Measurements from ENCODE around the gene NDUFC1.
"Not testable (repeated sequence)": the region's sequence is repeated elsewhere in the genome, so short reads cannot be mapped to it uniquely, and the experiment has no call there.

Gene NDUFC1

DNA sequence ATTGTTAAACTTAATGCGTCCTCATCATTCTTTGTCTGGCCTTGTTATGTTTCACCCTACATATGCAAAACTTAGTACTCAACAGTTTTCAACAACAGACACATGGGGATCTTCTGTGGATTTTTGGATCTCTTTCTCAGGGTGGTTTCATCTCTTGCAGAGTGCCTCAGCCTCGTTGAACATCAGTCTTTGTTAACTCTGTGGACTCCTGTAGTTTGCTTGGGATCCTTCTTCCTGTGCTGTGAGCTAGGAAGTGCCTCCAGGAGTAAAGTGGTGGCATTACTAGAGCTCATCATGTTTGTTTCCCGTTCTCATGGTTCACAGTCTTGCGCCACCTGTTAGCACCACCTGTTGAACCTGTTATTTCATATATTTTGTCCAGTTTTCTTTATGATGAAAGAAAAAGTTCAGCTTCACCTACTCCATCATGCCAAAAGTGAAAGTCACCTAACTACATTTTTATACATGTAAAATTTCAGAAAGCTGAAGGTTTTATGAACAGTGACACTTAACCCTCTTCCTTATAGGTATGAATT is 27.5 kb upstream of the NDUFC1 start:
- no peak overlapping the region for H3K27ac ChIP-seq (ENCODE audit: low read depth, low read length)
- no peak overlapping the region for H2AK5ac ChIP-seq (ENCODE audit: low read length)
- DNase-seq: peak; percentile 27
- H3K9ac ChIP-seq (ENCODE audit: low read length): no peak overlapping the region
- peaks cover 52% of the 10 kb centered on the region for H3K79me2 ChIP-seq (ENCODE audit: control insufficient read depth, insufficient read depth, low read length)
- H2BK5ac ChIP-seq (ENCODE audit: low read length): no peak overlapping the region
- H2BK15ac ChIP-seq (replicated peaks; ENCODE audit: low read depth): no peak overlapping the region
- no peak overlapping the region for H4K5ac ChIP-seq (ENCODE audit: low read length)
- no peaks in the 10 kb centered on the region for H3K27me3 ChIP-seq (ENCODE audit: insufficient read depth, low read length, poor library complexity)
- no peak overlapping the region for H3K4me3 ChIP-seq (ENCODE audit: low read length)
- no CpG with 5 or more reads among the region's 4 CpGs for WGBS (ENCODE audit: extremely low coverage, insufficient coverage, low lambda C conversion rate)
- H3K4me2 ChIP-seq (ENCODE audit: low read length): no peak overlapping the region
- H4K8ac ChIP-seq (ENCODE audit: low read depth, low read length): no peak overlapping the region
- H3K36me3 ChIP-seq (ENCODE audit: control insufficient read depth, insufficient read depth, low read length): no peaks in the 10 kb centered on the region
- no peak overlapping the region for H3K18ac ChIP-seq (ENCODE audit: low read length)
- H3K23ac ChIP-seq (ENCODE audit: low read length): peak overlapping the region; percentile 35
- H3K79me1 ChIP-seq (ENCODE audit: low read length): peaks cover 9% of the 10 kb centered on the region
- no peak overlapping the region for H3K4ac ChIP-seq (ENCODE audit: low read depth, low read length)
- no peak overlapping the region for H2BK120ac ChIP-seq (ENCODE audit: low read depth, low read length)
- H3K56ac ChIP-seq (ENCODE audit: low read length): no peak overlapping the region
- H3K4me1 ChIP-seq (ENCODE audit: control insufficient read depth, low read depth, low read length): no peaks in the 10 kb centered on the region

DNA sequence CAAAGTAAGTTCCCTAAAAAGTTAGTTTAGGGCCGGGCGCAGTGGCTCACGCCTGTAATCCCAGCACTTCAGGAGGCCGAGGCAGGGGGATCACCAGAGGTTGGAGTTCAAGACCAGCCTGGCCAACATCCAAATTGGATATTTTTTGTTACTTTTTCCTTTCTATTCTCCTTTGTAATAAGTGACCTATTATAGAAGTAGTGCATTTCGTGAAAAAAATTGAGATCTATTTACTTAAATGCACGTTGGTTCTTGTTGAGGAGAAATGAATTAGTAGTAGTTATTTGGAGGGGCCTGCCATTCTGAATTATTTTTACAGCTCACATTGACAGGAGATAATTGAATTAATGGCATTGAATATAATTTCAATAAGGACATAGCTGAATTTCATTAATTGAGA is 22.3 kb upstream of the NDUFC1 start:
- H3K27ac ChIP-seq (ENCODE audit: low read depth, low read length): no peak overlapping the region
- no peak overlapping the region for H3K23ac ChIP-seq (ENCODE audit: low read length)
- peaks cover 3% of the 10 kb centered on the region for H3K79me1 ChIP-seq (ENCODE audit: low read length)
- no peak overlapping the region for H2BK120ac ChIP-seq (ENCODE audit: low read depth, low read length)
- H3K18ac ChIP-seq (ENCODE audit: low read length): no peak overlapping the region
- no peak overlapping the region for H2BK5ac ChIP-seq (ENCODE audit: low read length)
- no peaks in the 10 kb centered on the region for H3K36me3 ChIP-seq (ENCODE audit: control insufficient read depth, insufficient read depth, low read length)
- no peak for DNase-seq
- no peak overlapping the region for H3K4ac ChIP-seq (ENCODE audit: low read depth, low read length)
- H2AK5ac ChIP-seq (ENCODE audit: low read length): no peak overlapping the region
- no peak overlapping the region for H3K56ac ChIP-seq (ENCODE audit: low read length)
- H2BK15ac ChIP-seq (replicated peaks; ENCODE audit: low read depth): no peak overlapping the region
- H3K27me3 ChIP-seq (ENCODE audit: insufficient read depth, low read length, poor library complexity): no peaks in the 10 kb centered on the region
- H3K9ac ChIP-seq (ENCODE audit: low read length): no peak overlapping the region
- H3K4me2 ChIP-seq (ENCODE audit: low read length): no peak overlapping the region
- no peaks in the 10 kb centered on the region for H3K4me1 ChIP-seq (ENCODE audit: control insufficient read depth, low read depth, low read length)
- WGBS (ENCODE audit: extremely low coverage, insufficient coverage, low lambda C conversion rate): no CpG with 5 or more reads among the region's 6 CpGs
- no peak overlapping the region for H3K4me3 ChIP-seq (ENCODE audit: low read length)
- peaks cover 70% of the 10 kb centered on the region for H3K79me2 ChIP-seq (ENCODE audit: control insufficient read depth, insufficient read depth, low read length)
- H4K8ac ChIP-seq (ENCODE audit: low read depth, low read length): no peak overlapping the region
- no peak overlapping the region for H4K5ac ChIP-seq (ENCODE audit: low read length)

GRCh38 chr4:139322541-139322940 is 20.3 kb upstream of the NDUFC1 start:
- not testable (repeated sequence) for H4K5ac ChIP-seq (ENCODE audit: low read length); H3K27me3 ChIP-seq (ENCODE audit: insufficient read depth, low read length, poor library complexity); H2BK5ac ChIP-seq (ENCODE audit: low read length); H3K18ac ChIP-seq (ENCODE audit: low read length); H3K4ac ChIP-seq (ENCODE audit: low read depth, low read length); H2BK120ac ChIP-seq (ENCODE audit: low read depth, low read length); H3K56ac ChIP-seq (ENCODE audit: low read length); H3K4me1 ChIP-seq (ENCODE audit: control insufficient read depth, low read depth, low read length); H4K8ac ChIP-seq (ENCODE audit: low read depth, low read length); H2AK5ac ChIP-seq (ENCODE audit: low read length); H3K9ac ChIP-seq (ENCODE audit: low read length); H3K79me1 ChIP-seq (ENCODE audit: low read length); H3K36me3 ChIP-seq (ENCODE audit: control insufficient read depth, insufficient read depth, low read length); H2BK15ac ChIP-seq (replicated peaks; ENCODE audit: low read depth); H3K4me3 ChIP-seq (ENCODE audit: low read length); H3K23ac ChIP-seq (ENCODE audit: low read length); H3K4me2 ChIP-seq (ENCODE audit: low read length); H3K27ac ChIP-seq (ENCODE audit: low read depth, low read length); DNase-seq
- peaks cover 76% of the 10 kb centered on the region for H3K79me2 ChIP-seq (ENCODE audit: control insufficient read depth, insufficient read depth, low read length)
- no CpG with 5 or more reads among the region's 6 CpGs for WGBS (ENCODE audit: extremely low coverage, insufficient coverage, low lambda C conversion rate)

GRCh38 chr4:139322070-139322469 is 19.8 kb upstream of the NDUFC1 start:
- DNase-seq; H3K4me2 ChIP-seq (ENCODE audit: low read length); H4K5ac ChIP-seq (ENCODE audit: low read length); H3K9ac ChIP-seq (ENCODE audit: low read length); H4K8ac ChIP-seq (ENCODE audit: low read depth, low read length); H3K27me3 ChIP-seq (ENCODE audit: insufficient read depth, low read length, poor library complexity); H3K4ac ChIP-seq (ENCODE audit: low read depth, low read length); H3K23ac ChIP-seq (ENCODE audit: low read length); H3K18ac ChIP-seq (ENCODE audit: low read length); H2AK5ac ChIP-seq (ENCODE audit: low read length); H3K4me3 ChIP-seq (ENCODE audit: low read length); H3K36me3 ChIP-seq (ENCODE audit: control insufficient read depth, insufficient read depth, low read length); H2BK5ac ChIP-seq (ENCODE audit: low read length); H2BK15ac ChIP-seq (replicated peaks; ENCODE audit: low read depth); H3K27ac ChIP-seq (ENCODE audit: low read depth, low read length); H3K79me1 ChIP-seq (ENCODE audit: low read length); H2BK120ac ChIP-seq (ENCODE audit: low read depth, low read length); H3K56ac ChIP-seq (ENCODE audit: low read length); H3K4me1 ChIP-seq (ENCODE audit: control insufficient read depth, low read depth, low read length): not testable (repeated sequence)
- H3K79me2 ChIP-seq (ENCODE audit: control insufficient read depth, insufficient read depth, low read length): peaks cover 76% of the 10 kb centered on the region
- no CpG with 5 or more reads among the region's 1 CpG for WGBS (ENCODE audit: extremely low coverage, insufficient coverage, low lambda C conversion rate)

GRCh38 chr4:139319571-139319970 is 17.3 kb upstream of the NDUFC1 start:
- Histone ChIP-seq H3K79me1 (ENCODE audit: low read length) (peaks cover 1% of the 10 kb centered on the region), H3K18ac (ENCODE audit: low read length) (no peak overlapping the region), H4K5ac (ENCODE audit: low read length) (no peak overlapping the region), H3K27me3 (ENCODE audit: insufficient read depth, low read length, poor library complexity) (no peaks in the 10 kb centered on the region), H3K23ac (ENCODE audit: low read length) (no peak overlapping the region), H3K9ac (ENCODE audit: low read length) (no peak overlapping the region), H3K79me2 (ENCODE audit: control insufficient read depth, insufficient read depth, low read length) (peaks cover 79% of the 10 kb centered on the region), H3K4me2 (ENCODE audit: low read length) (no peak overlapping the region), H2BK120ac (ENCODE audit: low read depth, low read length) (no peak overlapping the region), H4K8ac (ENCODE audit: low read depth, low read length) (no peak overlapping the region), H2AK5ac (ENCODE audit: low read length) (no peak overlapping the region), H3K56ac (ENCODE audit: low read length) (no peak overlapping the region), H2BK15ac (replicated peaks; ENCODE audit: low read depth) (no peak overlapping the region), H2BK5ac (ENCODE audit: low read length) (no peak overlapping the region), H3K36me3 (ENCODE audit: control insufficient read depth, insufficient read depth, low read length) (no peaks in the 10 kb centered on the region), H3K4me3 (ENCODE audit: low read length) (no peak overlapping the region), H3K4me1 (ENCODE audit: control insufficient read depth, low read depth, low read length) (peaks cover 3% of the 10 kb centered on the region), H3K27ac (ENCODE audit: low read depth, low read length) (no peak overlapping the region), H3K4ac (ENCODE audit: low read depth, low read length) (no peak overlapping the region)
- no peak for DNase-seq
- WGBS (ENCODE audit: extremely low coverage, insufficient coverage, low lambda C conversion rate): no CpG with 5 or more reads among the region's 1 CpG

DNA sequence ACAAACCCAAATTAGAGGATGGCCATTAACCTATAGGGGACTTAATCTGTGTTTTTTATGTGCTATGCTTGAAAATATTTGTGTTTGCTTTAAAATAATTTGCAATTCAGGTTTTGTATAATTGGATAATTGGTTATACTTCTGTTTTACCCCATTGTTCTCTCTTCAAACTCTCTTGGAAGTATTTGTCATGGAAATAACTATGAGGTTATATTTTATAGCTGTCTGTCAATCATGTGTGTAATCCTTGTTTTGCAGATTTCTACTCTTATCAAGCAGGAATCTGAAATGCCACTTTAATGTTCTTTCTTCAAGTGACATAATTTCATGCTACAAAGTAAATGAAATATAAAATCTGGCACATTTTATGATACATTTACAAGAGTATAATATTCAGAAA is 15.4 kb upstream of the NDUFC1 start:
- Histone ChIP-seq H3K18ac (ENCODE audit: low read length) (no peak overlapping the region), H3K9ac (ENCODE audit: low read length) (no peak overlapping the region), H3K4ac (ENCODE audit: low read depth, low read length) (no peak overlapping the region), H2AK5ac (ENCODE audit: low read length) (no peak overlapping the region), H4K5ac (ENCODE audit: low read length) (no peak overlapping the region), H3K23ac (ENCODE audit: low read length) (no peak overlapping the region), H3K56ac (ENCODE audit: low read length) (no peak overlapping the region), H3K4me3 (ENCODE audit: low read length) (no peak overlapping the region), H2BK120ac (ENCODE audit: low read depth, low read length) (no peak overlapping the region), H3K79me2 (ENCODE audit: control insufficient read depth, insufficient read depth, low read length) (peaks cover 77% of the 10 kb centered on the region), H2BK15ac (replicated peaks; ENCODE audit: low read depth) (no peak overlapping the region), H3K4me2 (ENCODE audit: low read length) (no peak overlapping the region), H3K36me3 (ENCODE audit: control insufficient read depth, insufficient read depth, low read length) (no peaks in the 10 kb centered on the region), H3K27me3 (ENCODE audit: insufficient read depth, low read length, poor library complexity) (no peaks in the 10 kb centered on the region), H4K8ac (ENCODE audit: low read depth, low read length) (no peak overlapping the region), H2BK5ac (ENCODE audit: low read length) (no peak overlapping the region), H3K79me1 (ENCODE audit: low read length) (peaks cover 1% of the 10 kb centered on the region), H3K27ac (ENCODE audit: low read depth, low read length) (no peak overlapping the region), H3K4me1 (ENCODE audit: control insufficient read depth, low read depth, low read length) (peaks cover 3% of the 10 kb centered on the region)
- no peak for DNase-seq

All from mesendoderm (in vitro differentiated cells).